ENCODE measurements around the gene RBM4B.

The RBM4B gene

DNA sequence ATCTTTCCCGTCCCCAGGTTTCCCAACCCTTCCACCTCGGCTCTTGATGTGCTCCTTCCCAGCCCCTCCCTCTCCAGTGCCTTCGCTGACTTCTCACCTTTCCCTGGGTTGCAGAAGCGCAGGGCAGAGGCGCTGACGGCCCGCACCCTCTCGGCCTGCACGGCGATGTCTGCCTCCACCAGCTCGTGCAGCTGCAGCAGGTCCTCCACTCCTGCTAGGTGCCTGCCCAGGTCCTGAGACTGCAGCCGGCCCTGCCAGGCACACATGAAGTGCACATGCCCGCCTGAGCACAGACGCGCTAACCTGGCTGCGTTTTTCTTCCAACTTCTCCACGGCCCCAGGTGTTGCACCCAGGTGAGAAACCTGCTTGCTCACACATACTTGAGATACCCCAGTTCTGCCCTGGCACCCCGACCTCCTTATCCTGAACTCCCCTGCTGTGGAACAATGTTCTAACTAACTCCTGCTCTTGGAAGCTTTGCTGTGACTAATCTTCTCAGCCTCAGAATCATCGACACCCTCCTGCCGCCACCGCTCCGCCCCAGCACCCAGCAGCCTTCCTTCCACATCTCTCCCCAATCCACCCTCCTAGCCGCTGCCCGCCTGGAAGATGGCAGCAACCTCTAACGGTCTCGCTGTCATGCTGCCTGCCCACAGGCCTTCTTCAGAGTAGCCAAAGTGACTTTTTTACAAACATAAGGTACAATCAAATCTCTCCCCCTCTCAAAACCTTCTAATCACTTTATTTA is 28.1 kb upstream of the RBM4B start:
- Histone ChIP-seq H3K36me3 (ENCODE audit: insufficient read depth, low read length) (peaks cover 71% of the 10 kb centered on the region), H3K9ac (ENCODE audit: low read depth, low read length) (no peak overlapping the region), H3K27ac (ENCODE audit: low read depth, low read length) (no peak overlapping the region), H3K27me3 (ENCODE audit: insufficient read depth, low read length) (no peaks in the 10 kb centered on the region), H3K4me3 (ENCODE audit: low read length) (no peak overlapping the region), H3K9me3 (ENCODE audit: insufficient read depth, low read depth, low read length) (no peaks in the 10 kb centered on the region), H3K4me1 (ENCODE audit: insufficient read depth, low read length) (no peaks in the 10 kb centered on the region)
- 95% methylated on average over 26 of the region's 26 CpGs for WGBS

DNA sequence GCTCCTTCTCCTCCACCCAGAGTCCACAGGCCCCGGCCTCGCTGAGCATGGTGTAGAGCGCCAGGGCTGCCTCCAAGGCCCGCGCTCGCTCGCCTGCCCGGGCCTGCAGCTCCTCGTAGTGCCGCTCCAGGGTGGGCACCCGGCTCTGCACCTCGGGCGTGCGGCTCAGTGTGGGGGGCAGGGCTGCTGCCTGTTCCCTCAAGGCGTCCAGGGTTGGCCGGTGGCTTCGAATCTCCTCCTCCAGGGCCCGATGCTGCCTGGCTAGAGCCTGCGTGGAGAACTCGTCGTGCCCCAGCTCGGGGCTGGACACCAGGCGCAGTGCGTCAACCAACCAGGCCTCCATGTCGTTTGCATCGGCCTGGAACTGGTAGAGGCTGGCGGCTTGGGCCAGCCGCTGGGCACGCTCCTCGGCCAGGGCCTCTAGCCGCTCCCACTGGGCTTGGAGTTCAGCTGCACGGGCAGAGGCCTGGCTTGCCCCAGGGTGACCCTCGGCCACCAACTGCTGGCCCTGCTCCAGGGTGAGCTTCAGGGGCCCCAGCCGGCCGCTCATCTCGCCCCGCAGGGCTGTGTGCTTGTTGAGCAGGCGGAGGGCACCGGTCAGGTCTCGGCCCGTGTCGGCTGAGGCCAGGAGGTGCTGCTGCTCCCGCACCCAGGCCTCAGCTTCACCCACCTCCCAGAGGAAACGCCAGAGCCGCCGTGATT is 27.1 kb upstream of the RBM4B start:
- no peaks in the 10 kb centered on the region for H3K9me3 ChIP-seq (ENCODE audit: insufficient read depth, low read depth, low read length)
- no peaks in the 10 kb centered on the region for H3K4me1 ChIP-seq (ENCODE audit: insufficient read depth, low read length)
- H3K27ac ChIP-seq (ENCODE audit: low read depth, low read length) = no peak overlapping the region
- peaks cover 73% of the 10 kb centered on the region for H3K36me3 ChIP-seq (ENCODE audit: insufficient read depth, low read length)
- H3K9ac ChIP-seq (ENCODE audit: low read depth, low read length) = no peak overlapping the region
- WGBS = 96% methylated on average over 46 of the region's 46 CpGs
- no peaks in the 10 kb centered on the region for H3K27me3 ChIP-seq (ENCODE audit: insufficient read depth, low read length)
- H3K4me3 ChIP-seq (ENCODE audit: low read length) = no peak overlapping the region

GRCh38 chr11:66701432-66702240 is 23.9 kb upstream of the RBM4B start:
- H3K9ac ChIP-seq (ENCODE audit: low read depth, low read length) = no peak overlapping the region
- no peaks in the 10 kb centered on the region for H3K27me3 ChIP-seq (ENCODE audit: insufficient read depth, low read length)
- peaks cover 74% of the 10 kb centered on the region for H3K36me3 ChIP-seq (ENCODE audit: insufficient read depth, low read length)
- no peaks in the 10 kb centered on the region for H3K4me1 ChIP-seq (ENCODE audit: insufficient read depth, low read length)
- WGBS = 96% methylated on average over 10 of the region's 10 CpGs
- no peak overlapping the region for H3K4me3 ChIP-seq (ENCODE audit: low read length)
- no peaks in the 10 kb centered on the region for H3K9me3 ChIP-seq (ENCODE audit: insufficient read depth, low read depth, low read length)
- no peak overlapping the region for H3K27ac ChIP-seq (ENCODE audit: low read depth, low read length)

- H3K27ac ChIP-seq (ENCODE audit: low read depth, low read length) = no peak overlapping the region
- no peak overlapping the region for H3K4me3 ChIP-seq (ENCODE audit: low read length)
- H3K9me3 ChIP-seq (ENCODE audit: insufficient read depth, low read depth, low read length) = no peaks in the 10 kb centered on the region
- H3K27me3 ChIP-seq (ENCODE audit: insufficient read depth, low read length) = no peaks in the 10 kb centered on the region
- H3K4me1 ChIP-seq (ENCODE audit: insufficient read depth, low read length) = no peaks in the 10 kb centered on the region
- peaks cover 78% of the 10 kb centered on the region for H3K36me3 ChIP-seq (ENCODE audit: insufficient read depth, low read length)
- H3K9ac ChIP-seq (ENCODE audit: low read depth, low read length) = no peak overlapping the region
- 97% methylated on average over 27 of the region's 27 CpGs for WGBS
Observed at GRCh38 chr11:66700742-66701141, 23.1 kb upstream of the RBM4B start.

- Histone ChIP-seq H3K9ac (ENCODE audit: low read depth, low read length) (no peak overlapping the region), H3K9me3 (ENCODE audit: insufficient read depth, low read depth, low read length) (no peaks in the 10 kb centered on the region), H3K4me3 (ENCODE audit: low read length) (no peak overlapping the region), H3K27ac (ENCODE audit: low read depth, low read length) (no peak overlapping the region), H3K36me3 (ENCODE audit: insufficient read depth, low read length) (peaks cover 75% of the 10 kb centered on the region), H3K4me1 (ENCODE audit: insufficient read depth, low read length) (no peaks in the 10 kb centered on the region), H3K27me3 (ENCODE audit: insufficient read depth, low read length) (no peaks in the 10 kb centered on the region)
- WGBS = 97% methylated on average over 15 of the region's 15 CpGs
Observed at GRCh38 chr11:66700337-66700736, 22.6 kb upstream of the RBM4B start.

- 94% methylated on average over 9 of the region's 9 CpGs for WGBS
- Histone ChIP-seq H3K36me3 (ENCODE audit: insufficient read depth, low read length) (peaks cover 74% of the 10 kb centered on the region), H3K9ac (ENCODE audit: low read depth, low read length) (no peak overlapping the region)
Observed at GRCh38 chr11:66698491-66698890, 20.8 kb upstream of the RBM4B start.

DNA sequence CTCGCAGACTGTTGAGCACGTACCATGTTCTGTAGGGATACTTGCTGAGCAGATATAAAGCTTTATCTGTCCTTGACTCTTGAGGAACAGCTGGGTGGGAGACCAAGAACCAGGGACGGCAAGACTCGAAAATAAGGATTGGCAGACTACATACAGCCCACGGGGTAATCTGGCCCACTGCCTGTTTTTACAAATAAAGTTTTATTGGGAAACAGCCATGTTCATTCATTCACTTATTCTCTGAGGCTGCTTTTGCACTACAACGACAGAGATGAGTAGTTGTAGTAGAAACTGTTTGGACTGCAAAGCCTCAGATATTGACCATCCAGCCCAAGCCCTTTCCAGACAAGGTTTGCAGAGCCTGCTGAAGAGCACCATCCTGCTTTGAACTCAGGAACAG is 20.3 kb upstream of the RBM4B start:
- WGBS = 91% methylated on average over 6 of the region's 6 CpGs
- Histone ChIP-seq H3K4me1 (ENCODE audit: insufficient read depth, low read length) (no peaks in the 10 kb centered on the region), H3K36me3 (ENCODE audit: insufficient read depth, low read length) (peaks cover 79% of the 10 kb centered on the region)

More at GRCh38 chr11:66698491-66698890, 20.8 kb upstream of the RBM4B start:
- Histone ChIP-seq H3K4me1 (ENCODE audit: insufficient read depth, low read length) (no peaks in the 10 kb centered on the region), H3K9me3 (ENCODE audit: insufficient read depth, low read depth, low read length) (no peaks in the 10 kb centered on the region), H3K27me3 (ENCODE audit: insufficient read depth, low read length) (no peaks in the 10 kb centered on the region), H3K27ac (ENCODE audit: low read depth, low read length) (no peak overlapping the region), H3K4me3 (ENCODE audit: low read length) (no peak overlapping the region)

GRCh38 chr11:66696146-66696545 is 18.5 kb upstream of the RBM4B start:
- Histone ChIP-seq H3K4me3 (ENCODE audit: low read length) (no peak overlapping the region), H3K27me3 (ENCODE audit: insufficient read depth, low read length) (no peaks in the 10 kb centered on the region), H3K9me3 (ENCODE audit: insufficient read depth, low read depth, low read length) (no peaks in the 10 kb centered on the region), H3K36me3 (ENCODE audit: insufficient read depth, low read length) (peaks cover 84% of the 10 kb centered on the region), H3K9ac (ENCODE audit: low read depth, low read length) (no peak overlapping the region), H3K4me1 (ENCODE audit: insufficient read depth, low read length) (no peaks in the 10 kb centered on the region), H3K27ac (ENCODE audit: low read depth, low read length) (no peak overlapping the region)
- 95% methylated on average over 9 of the region's 9 CpGs for WGBS

More for the DNA sequence above, 20.3 kb upstream of the RBM4B start:
- Histone ChIP-seq H3K27me3 (ENCODE audit: insufficient read depth, low read length) (no peaks in the 10 kb centered on the region), H3K9ac (ENCODE audit: low read depth, low read length) (no peak overlapping the region), H3K27ac (ENCODE audit: low read depth, low read length) (no peak overlapping the region), H3K9me3 (ENCODE audit: insufficient read depth, low read depth, low read length) (no peaks in the 10 kb centered on the region), H3K4me3 (ENCODE audit: low read length) (no peak overlapping the region)

DNA sequence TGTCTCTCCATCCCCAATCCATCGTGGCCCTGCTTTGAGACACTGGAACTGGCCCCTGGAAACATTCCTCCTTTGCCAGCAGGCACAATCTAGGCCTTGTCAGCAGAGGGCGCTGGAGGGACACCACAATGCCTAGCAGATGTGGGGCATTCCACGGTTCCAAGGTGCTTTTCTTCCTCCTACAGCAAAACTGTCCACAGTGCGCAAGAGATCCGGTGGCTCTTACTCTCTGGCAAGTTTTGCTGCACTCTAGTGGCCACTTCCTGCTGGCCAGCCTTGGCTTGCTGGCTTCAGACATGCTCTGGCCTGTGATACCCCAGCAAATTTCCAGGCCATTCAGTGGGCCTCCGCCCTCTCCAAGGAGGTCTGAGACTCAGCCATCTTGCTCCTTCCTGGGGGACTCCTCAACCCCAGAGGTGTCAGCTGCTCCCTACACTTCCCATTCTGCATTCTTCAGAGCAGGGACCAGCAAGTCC is 17.1 kb upstream of the RBM4B start:
- no peaks in the 10 kb centered on the region for H3K4me1 ChIP-seq (ENCODE audit: insufficient read depth, low read length)
- peaks cover 81% of the 10 kb centered on the region for H3K36me3 ChIP-seq (ENCODE audit: insufficient read depth, low read length)
- 39% methylated on average over 6 of the region's 6 CpGs for WGBS
- no peak overlapping the region for H3K4me3 ChIP-seq (ENCODE audit: low read length)
- H3K27ac ChIP-seq (ENCODE audit: low read depth, low read length) = no peak overlapping the region
- H3K9ac ChIP-seq (ENCODE audit: low read depth, low read length) = peak overlapping the region; percentile 7; the same call in 1 of the 2 replicates
- no peaks in the 10 kb centered on the region for H3K27me3 ChIP-seq (ENCODE audit: insufficient read depth, low read length)
- H3K9me3 ChIP-seq (ENCODE audit: insufficient read depth, low read depth, low read length) = no peaks in the 10 kb centered on the region

DNA sequence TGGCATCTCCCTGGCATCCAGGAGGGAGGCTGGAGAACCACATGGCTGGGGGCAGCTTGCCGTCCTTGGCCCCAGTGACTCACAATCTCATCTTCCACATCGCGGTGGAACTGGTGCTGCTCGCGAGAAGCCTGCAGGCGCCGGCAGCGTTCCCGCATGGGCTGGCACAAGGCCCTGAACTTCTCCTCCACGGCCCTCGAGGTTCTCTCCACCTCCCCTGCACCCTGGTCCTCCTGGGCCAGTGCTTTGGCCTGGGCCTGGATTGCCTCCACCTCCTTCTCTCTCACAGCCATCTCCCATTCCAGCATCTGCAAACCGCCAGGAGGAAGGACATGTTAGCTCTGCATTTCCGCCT is 16.3 kb upstream of the RBM4B start:
- no peaks in the 10 kb centered on the region for H3K27me3 ChIP-seq (ENCODE audit: insufficient read depth, low read length)

More for the DNA sequence above, 16.3 kb upstream of the RBM4B start:
- 95% methylated on average over 13 of the region's 13 CpGs for WGBS
- Histone ChIP-seq H3K9ac (ENCODE audit: low read depth, low read length) (no peak overlapping the region), H3K4me1 (ENCODE audit: insufficient read depth, low read length) (no peaks in the 10 kb centered on the region), H3K9me3 (ENCODE audit: insufficient read depth, low read depth, low read length) (no peaks in the 10 kb centered on the region), H3K36me3 (ENCODE audit: insufficient read depth, low read length) (peaks cover 81% of the 10 kb centered on the region), H3K4me3 (ENCODE audit: low read length) (no peak overlapping the region), H3K27ac (ENCODE audit: low read depth, low read length) (no peak overlapping the region)
